Measurements from ENCODE around the gene SEMA7A.

Gene SEMA7A

DNA sequence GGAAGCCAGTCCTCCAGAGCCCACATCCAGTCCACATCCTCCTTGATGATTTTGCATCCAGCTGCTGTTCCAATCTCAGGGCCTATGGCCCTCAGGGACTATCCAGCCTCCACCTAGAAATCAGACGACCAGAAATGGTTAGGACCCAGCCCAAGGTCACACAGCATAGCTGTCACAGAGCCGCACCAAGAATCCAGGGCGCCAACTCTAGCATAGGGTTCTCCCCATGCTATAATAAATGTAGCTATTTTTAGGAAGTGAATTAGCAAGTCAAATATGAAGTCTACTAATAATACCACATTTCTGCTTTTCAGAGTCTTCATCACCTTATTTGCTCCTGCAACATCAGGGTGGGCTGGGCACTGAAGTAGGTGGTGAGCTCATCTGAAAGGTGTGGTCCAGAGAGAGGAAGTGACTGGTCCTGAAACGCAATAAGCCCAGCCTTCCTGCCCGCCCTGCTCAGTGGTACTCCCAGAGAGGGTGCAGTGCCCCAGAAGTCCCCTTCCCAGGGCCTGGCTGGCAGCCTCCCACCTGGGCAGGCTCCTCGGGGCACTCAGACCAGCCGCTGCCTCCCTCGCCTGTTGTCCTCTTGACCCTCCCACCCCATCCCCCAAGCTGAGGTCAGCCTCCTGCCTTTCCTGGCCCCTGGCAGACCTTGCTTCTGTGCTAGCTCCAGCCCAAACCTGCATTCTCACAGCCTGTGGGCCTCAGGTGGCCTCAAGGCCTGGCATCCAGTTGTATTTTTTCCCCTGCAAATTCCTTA is 48.7 kb downstream of the SEMA7A start:
- no peak for DNase-seq

- no peak for DNase-seq
Observed at GRCh38 chr15:74384566-74384880, 49.2 kb downstream of the SEMA7A start.

DNA sequence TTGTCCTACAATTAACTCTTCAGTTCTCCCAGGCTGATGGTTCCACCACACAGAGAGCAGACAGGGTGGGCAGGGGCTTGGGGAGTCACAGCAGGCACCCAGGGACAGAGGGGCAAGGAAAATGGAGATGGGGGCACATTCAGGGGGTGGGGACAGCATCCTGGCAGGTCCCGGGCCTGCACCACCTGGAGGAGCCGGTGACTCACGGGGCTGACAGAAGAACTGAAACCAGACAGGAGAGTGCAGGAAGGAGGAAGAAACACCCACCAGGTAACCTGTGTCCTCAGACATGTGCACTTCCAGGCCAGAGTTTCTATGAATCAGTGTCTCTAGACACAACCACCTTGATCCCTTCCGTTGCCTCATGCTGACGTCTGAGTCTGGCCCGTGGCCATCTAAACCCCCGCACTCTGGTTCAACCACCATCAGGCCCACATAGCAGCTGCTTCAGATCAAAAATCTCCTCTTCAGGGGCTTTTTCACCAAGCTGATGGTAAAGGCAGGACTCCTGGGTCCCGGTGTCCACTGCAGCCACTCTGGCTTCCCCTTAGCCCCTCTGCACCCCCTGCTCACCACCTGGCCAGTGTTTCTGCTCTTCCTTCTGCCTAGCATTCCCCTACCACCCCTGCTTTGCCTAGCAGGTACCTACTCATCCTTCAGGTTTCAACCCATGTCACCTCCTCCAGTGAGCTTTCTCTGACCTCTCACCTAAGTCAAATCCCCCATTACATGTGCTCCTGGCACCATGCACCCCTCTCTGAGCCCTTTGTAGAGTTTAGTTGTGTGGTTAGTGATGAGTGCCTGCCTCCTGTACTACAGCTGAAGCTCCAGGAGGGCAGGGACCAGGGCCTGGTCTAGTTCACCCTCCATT is 49.8 kb downstream of the SEMA7A start:
- no peak for DNase-seq

- DNase-seq: no peak
Observed at GRCh38 chr15:74383286-74383685, 50.5 kb downstream of the SEMA7A start.

DNA sequence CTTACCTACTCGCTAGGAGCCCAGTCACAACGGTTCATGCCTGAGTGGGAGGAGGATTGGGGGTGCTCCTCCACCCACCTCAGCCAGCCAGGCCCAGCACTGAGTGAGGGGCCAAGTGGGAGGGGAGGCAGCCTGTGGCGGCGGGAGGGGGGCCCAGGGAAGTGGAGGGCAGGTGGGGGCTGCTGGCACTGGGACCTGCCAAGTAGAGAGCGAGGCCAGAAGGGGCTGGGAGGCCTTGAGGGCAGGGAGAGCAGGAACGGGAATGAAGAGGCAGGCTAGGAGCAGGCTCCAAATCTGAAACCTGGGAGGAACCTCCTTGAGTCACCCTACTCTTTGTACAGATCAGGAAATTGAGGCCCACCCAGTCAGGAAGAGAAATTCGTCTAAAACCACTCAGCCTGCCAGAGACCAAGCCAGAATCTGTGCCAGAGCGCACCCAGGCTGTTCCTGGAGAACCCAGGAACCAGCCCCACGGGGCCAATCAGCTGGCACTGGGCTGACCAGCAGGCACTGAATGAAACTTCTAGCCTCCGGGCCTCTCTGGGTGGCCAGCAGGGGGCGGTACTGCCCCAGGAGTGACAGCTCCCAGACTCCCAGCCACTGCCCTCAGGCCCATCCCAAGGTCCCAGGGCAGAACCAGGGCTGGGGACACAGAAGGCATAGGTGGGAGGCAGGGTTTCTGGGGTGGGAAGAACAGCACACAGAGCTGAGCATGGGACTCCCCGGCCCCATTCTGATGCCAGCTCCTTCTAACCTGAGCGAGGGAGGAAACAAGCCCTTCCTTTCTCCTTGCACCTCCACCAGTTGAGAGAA is 51.5 kb downstream of the SEMA7A start:
- DNase-seq: no peak

- DNase-seq: no peak
Observed at GRCh38 chr15:74381481-74381880, 52.3 kb downstream of the SEMA7A start.

DNA sequence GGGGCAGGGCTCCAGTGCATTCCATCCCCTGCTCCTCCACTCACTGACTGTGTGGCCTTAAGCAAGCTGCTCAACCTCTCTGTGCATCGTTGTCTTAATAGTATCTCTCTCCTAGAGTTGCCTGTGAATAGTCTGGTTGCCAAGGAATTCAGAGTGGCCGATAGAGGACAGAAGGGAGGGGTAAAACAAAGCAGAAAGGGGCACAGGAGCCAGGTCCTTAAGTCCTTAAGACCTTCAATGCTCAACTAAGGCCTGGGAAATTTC is 52.6 kb downstream of the SEMA7A start:
- DNase-seq: no peak

DNA sequence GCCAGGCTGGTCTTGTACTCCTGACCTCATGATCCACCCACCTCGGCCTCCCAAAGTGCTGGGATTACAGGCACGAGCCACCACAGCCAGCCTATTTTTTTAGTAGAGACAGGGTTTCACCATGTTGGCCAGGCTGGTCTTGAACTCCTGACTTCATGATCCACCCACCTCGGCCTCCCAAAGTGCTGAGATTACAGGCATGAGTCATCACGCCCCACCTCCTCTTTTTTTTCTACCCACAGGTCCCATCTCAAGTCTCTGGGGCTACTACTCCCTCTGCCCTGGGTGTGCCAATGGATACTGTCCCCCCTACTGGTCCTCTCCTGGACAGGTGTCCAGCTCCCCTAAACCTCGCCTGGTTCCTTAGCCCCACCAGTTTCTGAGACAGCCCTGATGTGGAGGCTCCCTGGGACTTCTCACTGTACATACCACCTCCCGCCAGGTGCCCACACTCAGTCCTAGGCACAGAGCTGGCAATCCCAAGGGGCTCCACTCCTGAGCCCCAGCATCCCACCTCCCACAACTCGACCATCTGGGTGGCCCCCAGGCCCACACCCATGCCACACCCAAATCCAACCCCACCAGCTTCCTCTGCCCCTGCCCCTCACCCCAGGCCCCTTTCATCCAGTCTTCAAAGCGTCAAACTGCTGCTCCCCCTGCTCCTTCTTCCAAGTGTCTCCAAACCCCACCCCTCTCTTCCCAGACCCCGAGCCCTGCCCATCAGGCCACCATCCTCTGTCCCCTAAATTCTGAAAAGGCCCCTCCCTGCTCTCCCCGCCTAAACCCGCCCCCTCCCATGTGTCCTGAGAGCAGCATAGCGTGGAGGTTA is 53.2 kb downstream of the SEMA7A start:
- DNase-seq: no peak

- no peak for DNase-seq
Observed at GRCh38 chr15:74378848-74379247, 54.9 kb downstream of the SEMA7A start.

GRCh38 chr15:74377831-74378766 is 55.7 kb downstream of the SEMA7A start:
- DNase-seq: no peak

GRCh38 chr15:74376825-74377581 is 56.8 kb downstream of the SEMA7A start:
- DNase-seq: no peak

DNA sequence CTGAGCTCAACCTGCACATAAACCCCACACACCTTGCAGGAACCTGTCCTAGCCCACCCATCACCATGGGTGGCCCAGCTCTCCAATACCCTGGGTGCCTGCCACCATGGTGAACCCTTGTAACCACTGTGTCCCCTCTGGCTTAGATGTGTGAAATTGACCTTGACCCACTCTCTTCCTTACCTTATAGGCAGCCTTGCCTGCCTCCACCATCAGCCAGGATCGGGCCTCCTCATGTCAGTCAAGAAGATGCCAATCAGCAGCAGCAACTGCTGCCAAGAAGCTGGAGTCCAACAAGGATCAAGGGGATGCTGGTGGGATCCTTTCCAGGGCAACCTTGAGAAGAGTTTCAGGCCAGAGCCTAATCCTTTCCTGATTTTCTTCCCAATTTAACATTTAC is 57.5 kb downstream of the SEMA7A start:
- DNase-seq: no peak

- DNase-seq: no peak
Observed at GRCh38 chr15:74375303-74375693, 58.5 kb downstream of the SEMA7A start.

DNA sequence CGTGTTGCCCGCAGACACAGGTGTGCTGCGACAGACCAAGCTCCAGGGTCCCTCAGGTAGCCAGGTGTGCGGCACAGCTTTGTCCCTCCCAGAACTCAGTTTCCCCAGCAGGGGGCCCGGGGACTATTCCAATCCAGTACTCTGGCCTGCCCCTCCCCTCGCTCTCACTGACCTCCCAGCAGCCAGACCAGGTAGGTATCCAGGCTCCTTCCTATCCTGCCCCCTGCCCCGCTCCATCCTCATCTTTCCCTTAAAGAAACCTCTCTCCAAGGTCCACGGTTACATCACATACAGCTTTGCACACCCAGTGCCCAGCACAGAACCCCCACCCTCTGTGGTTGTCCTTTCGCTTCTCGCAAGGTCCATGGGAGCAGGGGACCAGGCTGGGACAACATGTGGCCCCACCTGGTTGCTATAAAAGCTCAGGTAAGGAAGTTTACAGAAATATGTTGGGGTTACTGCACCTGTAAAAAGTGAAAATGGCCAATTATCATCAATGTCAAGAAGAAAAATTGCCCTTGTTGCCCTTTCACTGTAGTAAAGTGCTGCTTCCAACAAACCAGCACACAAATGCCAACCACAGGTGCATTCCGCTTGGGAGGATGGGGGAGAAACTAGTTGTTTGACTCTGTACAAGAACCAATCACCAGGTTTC is 59.0 kb downstream of the SEMA7A start:
- DNase-seq: no peak

GRCh38 chr15:74373731-74374647 is 59.8 kb downstream of the SEMA7A start:
- peak; percentile 49 for DNase-seq

DNA sequence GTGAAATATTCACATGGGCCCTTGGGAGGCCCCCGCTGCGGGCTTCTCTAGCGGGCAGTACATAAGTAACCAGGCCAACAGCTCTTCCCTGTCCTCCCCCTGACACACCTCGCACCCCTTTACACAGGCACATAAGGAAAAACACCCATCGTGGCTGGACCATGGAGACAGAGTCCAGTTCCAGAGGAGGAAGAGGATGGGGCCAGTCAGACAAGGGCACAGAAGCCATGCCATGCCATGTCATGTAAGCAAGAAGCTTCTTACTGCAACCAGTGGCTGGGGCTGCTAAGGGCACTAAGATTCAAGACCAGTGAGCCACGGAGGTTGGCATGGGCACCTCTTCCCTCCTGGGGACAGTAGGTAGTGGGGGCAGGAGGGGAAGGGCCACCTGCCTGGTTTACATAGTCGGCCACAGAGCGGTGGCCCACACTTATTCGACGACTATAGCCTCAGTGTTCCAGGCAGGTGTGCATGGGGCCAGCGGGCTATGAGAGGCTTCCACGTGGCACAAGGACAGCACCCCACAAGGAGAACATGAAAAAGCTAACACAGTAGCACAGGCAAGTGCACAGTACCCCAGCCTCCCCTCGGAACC is 60.6 kb downstream of the SEMA7A start:
- DNase-seq: no peak

DNA sequence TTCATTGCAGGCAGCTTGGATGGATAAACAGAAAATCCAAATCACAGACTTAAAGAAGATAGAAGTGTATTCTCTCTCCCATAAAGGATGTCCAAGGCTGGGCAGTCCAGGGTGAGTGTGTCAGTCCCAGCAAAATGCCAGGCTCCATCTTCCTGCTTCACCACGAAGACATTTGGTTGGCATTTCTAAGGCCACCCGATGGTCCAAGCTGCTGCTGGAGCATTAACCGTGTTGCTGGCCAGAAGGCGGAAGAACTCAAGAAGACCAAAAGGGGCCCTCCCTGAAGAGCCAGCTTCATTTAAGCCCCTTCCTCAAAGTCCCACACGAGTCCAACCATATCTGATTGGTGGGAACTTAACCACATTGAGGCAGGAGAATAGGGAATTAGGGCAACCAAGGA is 63.3 kb downstream of the SEMA7A start:
- no peak for DNase-seq

DNA sequence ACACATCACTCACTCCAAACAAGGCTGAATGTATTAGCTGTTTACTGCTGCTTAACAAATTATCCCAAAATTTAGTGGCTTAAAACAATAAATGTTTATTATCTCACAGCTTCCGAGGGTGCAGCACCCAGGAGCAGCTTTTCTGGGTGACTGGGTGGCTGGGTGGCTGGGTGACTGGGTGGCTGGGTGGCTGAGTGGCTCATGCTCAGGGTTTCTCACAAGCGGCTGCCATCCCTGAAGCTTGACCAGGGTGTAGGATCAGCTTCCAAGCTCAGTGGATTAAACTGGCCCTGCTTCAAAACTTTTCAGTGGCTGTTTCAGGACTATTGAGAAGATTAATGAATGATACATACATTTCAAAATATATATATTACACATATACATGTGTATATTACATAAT is 64.0 kb downstream of the SEMA7A start:
- DNase-seq: no peak
